Measurements from ENCODE around the gene PGLYRP4. TPM values are rescaled to one million over a fixed set of nuclear protein-coding genes. Genes with fewer than 3 reads are reported as not detected.

The PGLYRP4 gene, protein sequence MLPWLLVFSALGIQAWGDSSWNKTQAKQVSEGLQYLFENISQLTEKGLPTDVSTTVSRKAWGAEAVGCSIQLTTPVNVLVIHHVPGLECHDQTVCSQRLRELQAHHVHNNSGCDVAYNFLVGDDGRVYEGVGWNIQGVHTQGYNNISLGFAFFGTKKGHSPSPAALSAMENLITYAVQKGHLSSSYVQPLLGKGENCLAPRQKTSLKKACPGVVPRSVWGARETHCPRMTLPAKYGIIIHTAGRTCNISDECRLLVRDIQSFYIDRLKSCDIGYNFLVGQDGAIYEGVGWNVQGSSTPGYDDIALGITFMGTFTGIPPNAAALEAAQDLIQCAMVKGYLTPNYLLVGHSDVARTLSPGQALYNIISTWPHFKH
- not detected in 2 replicates for total RNA-seq

GRCh38 chr1:153348511-153349362, at the start of gene PGLYRP4:
Gene PGLYRP4 (minus strand): TSS chr1:153348841. CDS start chr1:153347932, 909 bp downstream.

GRCh38 chr1:153390938-153391710, 42.5 kb upstream of the PGLYRP4 start, which contains the start of gene S100A8:
Gene S100A8 (minus strand): TSS chr1:153391073. CDS start chr1:153390535, 538 bp downstream.

DNA sequence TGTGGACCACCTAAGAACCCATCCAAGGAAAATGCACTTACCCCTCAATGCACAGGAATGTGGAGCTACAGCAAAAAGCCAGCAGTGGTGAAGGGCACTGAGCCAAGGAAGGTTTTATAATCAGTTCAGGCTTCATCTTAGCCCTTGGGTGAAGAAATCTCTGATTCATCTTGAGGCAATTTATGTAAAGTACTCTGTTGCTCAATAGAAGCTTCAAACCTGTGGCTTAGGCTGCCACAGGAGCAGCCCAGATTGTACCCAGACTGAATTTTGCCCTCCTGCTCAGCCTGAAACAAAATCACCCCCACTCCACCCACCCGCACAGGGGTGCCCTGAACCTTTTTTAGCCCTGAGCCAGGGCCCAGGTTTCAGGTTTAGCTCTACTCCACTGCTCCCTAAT, 26.9 kb upstream of the PGLYRP4 start, which contains the start of gene S100A12:
S100A12 (minus strand) TSS at position 111 of the 400 bp plus-strand sequence. CDS start 1,029 bp downstream, outside the sequence.

DNA sequence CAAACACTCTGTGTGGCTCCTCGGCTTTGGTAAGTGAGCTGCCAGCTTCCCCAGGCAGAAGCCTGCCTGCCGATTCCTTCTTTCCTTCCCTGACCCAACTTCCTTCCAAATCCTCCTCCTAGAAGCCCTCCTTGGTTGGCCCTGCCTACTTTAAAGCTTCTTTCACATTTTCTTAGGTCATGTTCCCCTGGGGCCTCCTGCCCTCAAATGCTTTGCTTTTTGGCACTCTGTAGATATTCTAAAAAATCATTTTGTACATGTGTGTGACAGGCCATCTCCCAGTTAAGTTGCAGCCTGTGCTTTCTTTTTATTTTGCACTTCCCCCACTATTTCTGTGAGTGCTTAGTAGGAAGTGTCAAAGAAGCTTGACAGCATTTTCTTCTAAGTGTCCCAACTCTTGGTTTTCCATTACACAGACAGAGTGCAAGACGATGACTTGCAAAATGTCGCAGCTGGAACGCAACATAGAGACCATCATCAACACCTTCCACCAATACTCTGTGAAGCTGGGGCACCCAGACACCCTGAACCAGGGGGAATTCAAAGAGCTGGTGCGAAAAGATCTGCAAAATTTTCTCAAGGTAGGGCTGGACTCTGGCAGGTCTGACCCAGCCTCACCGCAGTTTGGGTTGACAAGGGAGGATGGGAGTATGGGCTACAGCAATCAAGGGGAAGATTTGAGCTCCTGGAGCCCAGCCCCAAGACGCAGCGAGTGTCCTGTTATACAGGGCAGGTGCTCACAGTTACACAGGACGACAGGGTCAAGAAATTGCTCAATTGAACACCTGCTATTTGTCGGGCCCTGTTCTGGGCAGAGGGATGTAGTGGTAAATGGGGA, 9.4 kb upstream of the PGLYRP4 start, which contains the start of gene S100A9:
S100A9 (plus strand) TSS at position 2 of the 838 bp plus-strand sequence; CDS start at position 432, 430 bp downstream.

DNA sequence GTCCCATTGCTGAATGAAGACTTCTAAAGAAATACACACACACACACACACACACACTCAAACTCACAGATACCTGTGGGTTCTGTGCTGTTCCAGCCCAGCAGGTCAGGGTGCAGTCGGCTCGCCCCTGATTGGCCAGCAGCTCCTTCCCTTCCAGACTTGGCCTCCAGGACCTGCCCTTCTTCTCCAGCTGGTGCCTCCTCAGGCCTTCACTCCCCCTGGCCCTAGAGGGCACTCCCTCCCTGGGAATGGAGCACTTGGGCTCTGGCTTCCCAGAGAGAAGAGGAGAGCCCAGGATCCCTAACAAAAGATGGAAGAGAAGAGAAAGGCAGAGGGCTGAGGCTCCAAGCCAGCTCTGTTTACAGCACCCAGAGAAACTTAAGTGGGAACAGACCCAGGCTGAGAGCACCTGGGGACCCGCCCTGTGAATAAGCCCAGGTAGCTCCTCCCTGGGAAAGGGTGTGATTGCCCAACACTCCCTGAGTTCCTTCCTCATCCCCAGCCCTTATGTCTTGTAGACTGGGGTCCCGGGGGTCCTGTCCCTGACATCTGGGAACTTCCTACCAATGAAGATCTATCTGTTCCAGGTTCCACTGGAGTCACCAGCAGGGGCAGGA, 36.0 kb downstream of the PGLYRP4 start, which contains the start of gene PGLYRP3:
PGLYRP3 (minus strand) TSS at position 383 of the 617 bp plus-strand sequence. CDS start 2,287 bp downstream, outside the sequence.

Small RNA genes within 50 kb of the gene (small RNA-seq; reads per million reads assigned to genes)
- gene RNU6-160P (not detected), gene S100A15A (not detected)

Other genes starting within 250 kb of the PGLYRP4 start
- gene SPRR2F, start 235.3 kb downstream of the PGLYRP4 start, total RNA-seq = not detected in 2 replicates
- not detected in 2 replicates for gene SPRR2G, start 198.0 kb downstream of the PGLYRP4 start, total RNA-seq
- not detected in 2 replicates for gene LELP1, start 145.4 kb downstream of the PGLYRP4 start, total RNA-seq
- not detected in 2 replicates for gene PRR9, start 131.3 kb downstream of the PGLYRP4 start, total RNA-seq
- gene LORICRIN, start 89.2 kb downstream of the PGLYRP4 start, total RNA-seq = not detected in 2 replicates
- gene PGLYRP3, start 35.9 kb downstream of the PGLYRP4 start, total RNA-seq = not detected in 2 replicates
- 0.49 TPM in 1 of 2 replicates, not detected in the other for gene S100A9, start 9.0 kb upstream of the PGLYRP4 start, total RNA-seq
- gene S100A12, start 26.8 kb upstream of the PGLYRP4 start, total RNA-seq = not detected in 2 replicates
- not detected in 2 replicates for gene S100A8, start 42.2 kb upstream of the PGLYRP4 start, total RNA-seq
- gene S100A7A, start 67.7 kb upstream of the PGLYRP4 start, total RNA-seq = not detected in 2 replicates
- gene S100A7, start 111.8 kb upstream of the PGLYRP4 start, total RNA-seq = not detected in 2 replicates
- 1,038 and 1,069 TPM in 2 replicates for gene S100A6, start 187.2 kb upstream of the PGLYRP4 start, total RNA-seq
- gene S100A5, start 192.1 kb upstream of the PGLYRP4 start, total RNA-seq = not detected in 2 replicates
- gene S100A4, start 197.0 kb upstream of the PGLYRP4 start, total RNA-seq = 874 and 1,480 TPM in 2 replicates
- gene S100A3, start 200.4 kb upstream of the PGLYRP4 start, total RNA-seq = 6.3 and 6.6 TPM in 2 replicates
- 3.4 and 6.8 TPM in 2 replicates for gene S100A2, start 217.0 kb upstream of the PGLYRP4 start, total RNA-seq

Measured in hair follicle dermal papilla cell (primary cell).